CD4-positive, alpha-beta T cell treated with Interleukin-17A for 4 hours (primary cell): ENCODE measurements around the gene BRIP1.
"Not testable (repeated sequence)": the region's sequence is repeated elsewhere in the genome, so short reads cannot be mapped to it uniquely, and the experiment has no call there.

ENCODE experiments used
- DNase-seq: peaks from one replicate; pipeline ENCODE4 v3.0.0-alpha.2; 2020; ENCODE audit warnings: mixed read lengths

Gene BRIP1

DNA sequence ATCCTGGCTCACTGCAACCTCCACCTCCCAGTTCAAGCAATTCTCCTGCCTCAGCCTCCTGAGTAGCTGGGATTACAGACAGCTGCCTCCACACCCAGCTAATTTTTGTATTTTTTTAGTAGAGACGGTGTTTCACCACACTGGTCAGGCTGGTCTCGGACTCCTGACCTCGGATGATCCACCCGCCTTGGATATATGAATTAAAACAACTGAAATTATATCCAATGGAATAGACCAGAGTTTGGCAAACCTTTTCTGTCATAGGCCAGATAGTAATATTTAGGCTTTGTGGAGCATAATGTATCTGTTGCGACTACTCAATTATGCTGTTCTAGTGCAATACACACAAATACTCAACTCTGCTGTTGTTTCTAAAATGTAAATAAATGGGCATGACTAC, 178.5 kb downstream of the BRIP1 start:
- no peak for DNase-seq

DNA sequence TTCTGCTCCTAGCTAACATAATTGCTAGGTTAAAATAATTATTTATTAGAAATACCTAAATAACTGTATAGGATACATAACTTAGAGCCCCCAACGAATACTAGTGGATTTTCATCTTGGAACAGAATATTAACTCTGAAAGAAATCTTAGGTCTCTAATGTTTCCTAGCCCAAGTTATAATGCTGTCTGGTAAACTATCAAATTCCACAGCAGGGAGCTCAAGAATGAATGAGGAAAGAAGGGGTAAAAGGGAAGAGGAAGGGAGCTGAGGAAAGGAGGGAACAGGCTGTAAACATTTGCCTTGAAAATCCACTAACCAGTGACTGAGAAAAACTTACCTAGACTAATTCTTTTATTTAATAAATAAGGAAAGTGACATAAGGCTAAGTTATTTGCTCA, 179.2 kb downstream of the BRIP1 start:
- DNase-seq = no peak

DNA sequence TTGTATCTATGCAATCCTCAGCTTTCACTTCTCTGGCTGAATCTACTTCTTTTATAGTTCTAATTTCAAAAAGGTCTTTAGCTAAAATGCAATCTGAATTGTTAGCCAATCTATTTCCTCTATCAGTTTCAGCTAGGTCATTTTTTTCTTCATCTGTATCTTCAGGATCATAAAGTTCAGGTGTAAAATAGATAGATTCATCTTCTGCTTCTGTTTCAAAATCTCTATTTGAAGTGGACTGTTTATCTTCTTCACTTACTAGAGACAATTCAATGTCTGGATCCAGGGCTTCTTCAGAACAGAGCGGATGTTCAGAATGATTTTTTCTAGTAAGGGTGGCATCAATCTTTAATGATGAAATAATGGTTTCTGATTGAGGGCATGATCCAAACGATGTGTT, 179.9 kb downstream of the BRIP1 start:
- DNase-seq = no peak

DNA sequence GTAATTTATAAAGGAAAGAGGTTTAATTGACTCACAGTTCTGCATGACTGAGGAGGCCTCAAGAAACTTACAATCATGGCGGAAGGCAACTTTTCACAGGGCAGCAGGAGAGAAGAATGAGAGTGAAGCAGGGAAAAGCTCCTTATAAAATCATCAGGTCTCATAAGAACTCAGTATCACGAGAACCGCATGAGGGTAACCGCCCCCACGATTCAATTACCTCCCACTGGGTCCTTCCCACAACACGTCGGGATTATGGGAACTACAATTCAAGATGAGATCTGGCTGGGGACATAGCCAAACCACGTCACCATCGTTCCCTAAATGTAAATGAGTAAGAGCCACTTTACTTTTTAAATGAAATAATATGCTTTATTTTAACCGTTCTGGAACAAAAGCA, 182.4 kb downstream of the BRIP1 start:
- no peak for DNase-seq

DNA sequence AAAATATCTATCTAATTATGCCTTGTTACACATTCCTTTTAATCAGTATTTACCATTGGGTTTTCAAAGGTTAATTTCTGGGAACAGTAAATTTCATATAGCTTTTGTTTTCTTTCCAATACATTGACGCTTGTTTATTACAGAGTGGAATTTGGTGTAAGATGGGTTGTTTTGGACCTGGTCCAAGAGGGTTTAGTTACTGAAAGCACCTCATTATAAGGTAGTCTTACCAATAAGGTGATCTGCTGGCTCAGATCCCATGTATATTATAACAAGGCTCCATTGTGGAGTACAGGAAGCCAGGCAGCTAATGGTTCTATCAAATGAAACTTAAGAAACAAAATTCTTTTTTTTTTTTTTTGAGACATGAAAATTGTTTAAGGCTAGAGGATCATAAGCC, 185.0 kb downstream of the BRIP1 start:
- no peak for DNase-seq

DNA sequence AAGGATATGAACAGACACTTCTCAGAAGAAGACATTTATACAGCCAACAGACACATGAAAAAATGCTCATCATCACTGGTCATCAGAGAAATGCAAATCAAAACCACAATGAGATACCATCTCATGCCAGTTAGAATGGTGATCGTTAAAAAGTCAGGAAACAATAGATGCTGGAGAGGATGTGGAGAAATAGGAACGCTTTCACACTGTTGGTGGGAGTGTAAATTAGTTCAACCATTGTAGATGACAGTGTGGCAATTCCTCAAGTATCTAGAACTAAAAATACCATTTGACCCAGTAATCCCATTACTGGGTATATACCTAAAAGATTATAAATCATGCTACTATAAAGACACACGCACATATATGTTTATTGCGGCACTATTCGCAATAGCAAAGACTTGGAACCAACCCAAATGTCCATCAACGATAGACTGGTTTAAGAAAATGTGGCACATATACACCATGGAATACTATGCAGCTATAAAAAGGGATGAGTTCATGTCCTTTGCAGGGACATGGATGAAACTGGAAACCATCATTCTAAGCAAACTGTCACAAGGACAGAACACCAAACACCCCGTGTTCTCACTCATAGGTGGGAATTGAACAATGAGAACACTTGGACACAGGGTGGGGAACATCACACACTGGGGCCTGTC, 186.0 kb downstream of the BRIP1 start:
- not testable (repeated sequence) for DNase-seq

DNA sequence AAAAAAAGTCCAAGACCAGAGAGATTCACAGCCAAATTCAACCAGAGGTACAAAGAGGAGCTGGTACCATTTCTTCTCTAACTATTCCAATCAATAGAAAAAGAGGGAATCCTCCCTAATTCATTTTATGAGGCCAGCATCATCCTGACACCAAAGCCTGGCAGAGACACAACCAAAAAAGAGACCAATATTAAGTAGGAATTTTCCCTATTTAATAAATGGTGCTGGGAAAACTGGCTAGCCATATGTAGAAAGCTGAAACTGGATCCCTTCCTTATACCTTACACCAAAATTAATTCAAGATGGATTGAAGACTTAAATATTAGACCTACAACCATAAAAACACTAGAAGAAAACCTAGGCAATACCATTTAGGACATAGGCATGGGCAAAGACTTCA, 186.8 kb downstream of the BRIP1 start:
- DNase-seq = not testable (repeated sequence)

DNA sequence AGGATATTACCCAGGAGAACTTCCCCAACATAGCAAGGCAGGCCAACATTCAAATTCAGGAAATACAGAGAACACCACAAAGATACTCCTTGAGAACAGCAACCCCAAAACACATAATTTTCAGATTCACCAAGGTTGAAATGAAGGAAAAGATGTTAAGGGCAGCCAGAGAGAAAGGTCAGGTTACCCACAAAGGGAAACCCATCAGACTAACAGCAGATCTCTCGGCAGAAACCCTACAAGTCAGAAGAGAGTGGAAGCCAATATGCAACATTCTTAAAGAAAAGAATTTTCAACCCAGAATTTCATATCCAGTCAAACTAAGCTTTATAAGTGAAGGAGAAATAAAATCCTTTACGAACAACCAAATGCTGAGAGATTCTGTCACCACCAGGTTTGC, 188.7 kb downstream of the BRIP1 start:
- DNase-seq = not testable (repeated sequence)

DNA sequence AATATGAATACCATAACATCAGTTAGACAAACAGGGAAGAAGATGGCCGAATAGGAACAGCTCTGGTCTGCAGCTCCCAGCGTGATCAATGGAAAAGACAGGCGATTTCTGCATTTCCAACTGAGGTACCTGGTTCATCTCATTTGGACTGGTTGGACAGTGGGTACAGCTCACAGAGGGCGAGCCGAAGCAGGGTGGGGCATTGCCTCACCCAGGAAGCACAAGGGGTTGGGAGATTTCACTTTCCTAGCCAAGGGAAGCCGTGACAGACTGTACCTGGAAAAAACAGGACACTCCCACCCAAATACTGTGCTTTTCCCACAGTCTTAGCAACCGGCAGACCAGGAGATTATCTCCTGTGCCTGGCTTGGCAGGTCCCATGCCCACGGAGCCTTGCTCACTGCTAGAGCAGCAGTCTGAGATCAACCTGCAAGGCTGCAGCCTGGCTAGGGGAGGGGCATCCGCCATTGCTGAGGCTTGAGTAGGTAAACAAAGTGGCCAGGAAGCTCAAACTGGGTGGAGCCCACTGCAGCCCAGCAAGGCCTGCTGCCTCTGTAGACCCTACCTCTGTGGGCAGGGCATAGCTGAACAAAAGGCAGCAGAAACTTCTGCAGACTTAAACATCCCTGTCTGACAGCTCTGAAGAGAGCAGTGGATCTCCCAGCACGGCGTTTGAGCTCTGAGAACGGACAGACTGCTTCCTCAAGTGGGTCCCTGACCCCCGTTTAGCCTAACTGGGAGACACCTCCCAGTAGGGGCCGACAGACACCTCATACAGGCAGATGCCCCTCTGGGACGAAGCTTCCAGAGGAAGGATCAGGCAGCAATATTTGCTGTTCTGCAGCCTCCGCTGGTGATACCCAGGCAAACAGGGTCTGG, 190.1 kb downstream of the BRIP1 start:
- not testable (repeated sequence) for DNase-seq

DNA sequence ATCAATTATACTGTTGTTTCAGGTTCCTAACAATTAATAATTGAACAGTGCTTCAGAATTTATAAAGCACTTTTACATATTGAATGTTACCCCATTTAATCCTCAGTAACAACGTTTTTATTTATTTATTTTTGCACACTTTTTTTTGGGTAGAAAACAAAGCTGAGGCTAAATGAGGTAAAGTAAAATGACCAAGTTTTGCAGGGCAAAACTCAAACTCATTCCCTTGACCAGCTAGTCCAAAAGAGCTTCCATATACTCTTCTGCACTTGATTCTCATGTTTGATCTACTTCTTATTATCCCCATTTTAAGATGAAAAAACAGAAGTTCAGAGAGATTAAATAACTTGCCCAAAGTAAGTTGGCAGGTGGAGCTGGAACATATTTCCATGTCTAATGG, 191.2 kb downstream of the BRIP1 start:
- no peak for DNase-seq

DNA sequence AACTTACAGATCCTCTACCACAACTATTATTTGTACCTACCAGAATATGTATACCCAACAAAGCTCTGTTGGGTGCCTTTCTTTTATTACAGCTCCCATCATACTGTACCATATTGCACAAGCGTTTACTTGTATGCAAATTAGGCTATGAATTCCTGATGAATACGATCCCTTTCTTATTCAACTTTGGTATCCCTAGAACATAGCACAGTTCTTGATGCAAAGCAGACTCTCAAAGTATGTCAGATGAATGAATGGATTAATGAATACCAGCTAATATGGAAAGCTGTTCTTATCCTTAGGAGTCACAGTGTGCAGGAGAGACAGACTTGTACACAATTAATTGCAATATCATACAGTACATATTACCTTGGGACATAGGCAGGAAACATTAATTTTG, 192.6 kb downstream of the BRIP1 start:
- DNase-seq = no peak

DNA sequence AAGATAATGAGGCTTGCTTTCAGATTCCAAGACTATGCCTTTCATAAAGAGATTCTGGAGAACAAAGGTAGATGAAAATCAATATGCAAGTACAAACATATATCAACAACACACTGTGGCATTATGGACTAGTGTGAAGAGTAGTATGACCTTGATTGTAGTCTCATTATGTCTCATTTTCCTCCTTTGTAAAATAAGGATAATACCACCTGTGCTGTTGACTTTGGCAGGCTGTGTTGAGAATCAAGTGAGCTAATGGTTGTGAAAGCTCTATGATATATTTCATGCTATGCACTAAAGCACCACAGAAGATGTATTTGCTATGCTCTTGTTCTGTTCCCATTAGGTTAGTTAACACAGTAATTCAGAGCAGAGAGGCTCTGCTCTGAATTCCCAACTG, 193.8 kb downstream of the BRIP1 start:
- no peak for DNase-seq

DNA sequence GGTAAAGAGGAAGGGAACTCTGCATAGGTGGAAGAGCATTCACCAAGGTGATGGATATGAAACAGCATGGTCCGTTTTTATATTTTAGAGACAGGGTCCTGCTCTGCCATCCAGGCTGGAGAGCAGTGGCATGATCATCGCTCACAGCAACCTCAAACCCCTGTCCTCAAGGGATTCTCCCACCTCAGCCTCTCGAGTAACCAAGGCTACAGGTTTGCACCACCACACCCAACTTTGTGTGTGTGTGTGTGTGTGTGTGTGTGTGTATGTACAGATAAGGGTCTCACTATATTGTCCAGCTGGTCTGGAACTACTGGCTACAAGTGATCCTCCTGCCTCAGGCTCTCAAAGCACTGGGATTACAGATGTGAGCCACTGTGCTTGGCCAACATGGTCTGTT, 194.8 kb downstream of the BRIP1 start:
- no peak for DNase-seq

DNA sequence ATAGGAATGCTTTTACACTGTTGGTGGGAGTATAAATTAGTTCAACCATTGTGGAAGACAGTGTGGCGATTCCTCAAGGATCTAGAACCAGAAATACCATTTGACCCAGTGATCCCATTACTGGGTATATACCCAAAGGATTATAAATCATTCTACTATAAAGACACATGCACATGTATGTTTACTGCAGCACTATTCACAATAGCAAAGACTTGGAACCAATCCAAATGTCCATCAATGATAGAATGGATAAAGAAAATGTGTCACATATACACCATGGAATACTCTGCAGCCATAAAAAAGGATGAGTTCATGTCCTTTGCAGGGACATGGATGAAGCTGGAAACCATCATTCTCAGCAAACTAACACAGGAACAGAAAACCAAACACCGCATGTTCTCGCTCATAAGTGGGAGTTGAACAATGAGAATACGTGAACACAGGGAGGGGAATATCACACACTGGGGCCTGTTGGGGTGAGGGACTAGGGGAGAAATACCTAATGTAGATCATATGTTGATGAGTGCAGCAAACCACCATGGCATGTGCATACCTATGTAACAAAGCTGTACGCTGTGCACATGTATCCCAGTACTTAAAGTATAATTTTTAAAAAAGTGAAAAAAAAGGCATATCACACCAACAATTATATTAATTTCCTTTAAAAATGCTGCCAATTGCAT, 196.8 kb downstream of the BRIP1 start:
- not testable (repeated sequence) for DNase-seq

DNA sequence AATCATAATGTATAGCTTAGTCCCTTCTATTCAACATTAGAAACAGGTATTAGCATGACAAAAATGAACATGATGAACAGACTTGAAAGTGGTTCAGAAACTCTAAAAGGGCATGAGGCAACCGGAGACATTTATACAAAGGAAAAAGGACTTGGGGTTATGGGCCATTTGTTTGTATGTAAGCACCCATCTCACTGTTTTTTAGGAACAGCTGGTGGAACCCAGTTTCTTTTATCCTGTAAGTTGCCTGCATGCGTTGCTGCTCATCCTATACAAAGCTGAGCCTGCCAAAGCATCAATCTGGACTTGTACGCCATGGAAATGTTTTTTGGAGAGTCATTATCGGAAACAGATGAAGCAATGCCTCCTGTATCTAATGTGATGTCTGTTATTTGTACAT, 200.0 kb downstream of the BRIP1 start:
- no peak for DNase-seq

DNA sequence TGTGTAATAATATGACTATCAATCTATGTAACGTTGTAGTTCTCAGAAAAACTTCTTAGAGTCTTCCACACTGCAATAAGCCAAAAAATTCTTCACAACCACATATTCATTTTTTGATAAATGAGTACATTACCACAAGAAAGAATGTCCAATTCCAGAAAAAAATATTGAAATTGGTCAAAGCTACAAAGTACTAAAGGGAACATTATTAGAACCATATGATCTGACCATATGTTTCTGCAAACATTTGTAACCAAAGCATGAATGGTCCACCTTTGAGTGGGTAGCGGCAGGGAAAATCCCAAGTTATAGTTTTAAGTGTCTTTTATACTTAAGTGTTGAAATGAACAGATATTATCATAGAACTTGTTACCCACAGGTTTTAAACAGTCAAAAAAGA, 200.6 kb downstream of the BRIP1 start:
- no peak for DNase-seq

DNA sequence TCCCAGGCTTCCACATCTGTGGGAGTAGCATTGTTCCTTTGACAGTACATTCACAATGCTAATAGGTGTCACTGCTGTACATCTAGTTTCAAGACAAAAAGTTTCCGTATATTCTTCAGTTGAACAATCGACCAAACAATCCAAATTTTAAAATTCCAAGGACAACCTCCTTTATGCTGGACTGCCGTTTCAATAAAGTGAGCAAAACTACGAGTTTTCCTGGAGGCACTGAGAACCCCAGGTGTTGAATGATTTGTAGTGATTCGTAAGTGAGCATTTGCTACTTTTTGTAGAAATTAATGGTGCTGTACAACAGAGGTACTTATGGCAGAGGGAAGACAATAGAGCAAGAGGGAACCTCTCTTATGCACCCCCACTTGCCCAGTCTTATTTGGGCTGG, 201.1 kb downstream of the BRIP1 start:
- no peak for DNase-seq

DNA sequence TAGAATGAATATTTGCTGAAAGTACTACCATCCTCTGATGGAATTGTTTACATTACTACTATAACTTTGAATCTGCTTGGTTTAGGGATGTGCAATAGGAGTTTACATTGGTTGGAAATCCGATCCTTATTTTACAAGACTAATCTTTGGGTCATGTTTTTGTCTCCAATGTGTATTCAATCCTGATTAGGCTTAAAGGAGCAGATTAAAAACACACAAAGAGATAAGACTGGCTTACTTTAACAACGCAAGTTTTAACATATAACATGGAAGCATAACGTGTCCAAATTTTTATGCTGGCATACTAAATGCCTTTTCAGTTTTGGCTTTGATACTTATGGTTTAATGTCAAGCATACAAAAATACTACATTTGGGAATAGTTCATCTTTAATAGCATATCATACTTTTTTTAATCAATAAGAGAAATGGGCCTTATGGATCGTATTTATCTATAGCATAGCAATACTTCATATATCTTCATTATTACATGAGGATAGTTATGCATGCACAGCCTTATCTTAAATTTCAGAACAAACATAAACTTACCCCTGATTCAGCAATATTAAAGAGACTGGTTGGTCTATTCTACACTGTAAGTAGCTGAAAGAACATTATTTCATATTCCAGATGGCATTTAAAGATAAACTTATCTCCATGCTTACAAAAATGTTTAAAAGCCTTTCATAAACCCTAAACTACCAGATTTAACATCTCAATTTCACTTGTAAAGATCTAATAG, 202.4 kb downstream of the BRIP1 start:
- DNase-seq = no peak

DNA sequence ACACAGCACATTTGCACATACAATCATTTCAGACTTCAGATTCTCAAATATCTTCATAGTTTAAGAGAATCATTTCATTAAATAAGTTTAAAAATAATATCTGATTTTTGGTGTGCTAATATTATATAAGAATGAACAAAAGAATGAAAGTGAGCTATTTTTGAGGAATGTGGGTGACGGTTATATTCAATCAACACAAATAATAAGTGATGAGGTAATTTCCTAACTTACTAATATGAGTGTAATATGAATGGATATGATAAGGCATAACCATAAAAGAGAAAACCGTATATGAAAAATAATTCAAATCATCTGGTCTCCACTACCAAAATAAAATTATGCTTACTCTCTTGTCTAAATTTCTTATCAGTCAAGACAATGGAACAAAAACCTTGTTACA, 203.9 kb downstream of the BRIP1 start:
- DNase-seq = no peak

DNA sequence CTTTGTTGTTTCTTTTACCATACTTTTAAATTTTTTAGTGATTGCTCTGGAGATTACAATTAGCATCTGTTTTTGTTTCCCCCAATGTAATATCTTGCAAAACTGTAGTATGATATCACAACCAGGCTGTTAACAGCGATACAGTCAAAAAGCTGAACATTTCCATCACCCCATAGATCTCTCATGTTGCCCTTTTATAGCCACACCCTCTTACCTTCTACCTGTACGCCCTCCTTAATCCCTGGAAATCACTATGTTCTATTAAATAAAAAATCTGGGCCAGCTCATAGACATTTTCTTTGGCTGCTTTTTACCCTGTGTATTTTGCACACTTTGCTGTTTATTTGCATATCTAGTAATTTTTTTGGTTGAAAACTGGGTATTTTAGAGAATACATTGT, 205.1 kb downstream of the BRIP1 start:
- no peak for DNase-seq

DNA sequence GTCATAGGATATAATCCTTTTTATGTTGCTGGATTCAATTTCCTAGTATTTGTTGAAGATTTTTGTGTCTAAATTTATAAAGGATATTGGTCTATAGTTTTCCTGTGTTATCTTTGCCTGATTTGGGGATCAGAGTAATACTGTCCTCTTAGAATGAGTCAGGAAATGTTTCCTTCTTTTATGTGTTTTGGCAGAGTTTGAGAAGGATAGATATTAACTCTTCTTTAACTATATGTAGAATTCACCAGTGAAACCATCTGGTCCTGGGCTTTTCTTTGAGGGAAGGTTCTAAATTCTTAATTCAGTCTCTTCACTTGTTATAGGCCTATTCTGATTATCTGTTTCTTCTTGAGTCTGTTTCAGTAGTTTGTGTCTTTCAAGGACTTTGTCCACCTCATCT, 206.0 kb downstream of the BRIP1 start:
- DNase-seq = no peak

DNA sequence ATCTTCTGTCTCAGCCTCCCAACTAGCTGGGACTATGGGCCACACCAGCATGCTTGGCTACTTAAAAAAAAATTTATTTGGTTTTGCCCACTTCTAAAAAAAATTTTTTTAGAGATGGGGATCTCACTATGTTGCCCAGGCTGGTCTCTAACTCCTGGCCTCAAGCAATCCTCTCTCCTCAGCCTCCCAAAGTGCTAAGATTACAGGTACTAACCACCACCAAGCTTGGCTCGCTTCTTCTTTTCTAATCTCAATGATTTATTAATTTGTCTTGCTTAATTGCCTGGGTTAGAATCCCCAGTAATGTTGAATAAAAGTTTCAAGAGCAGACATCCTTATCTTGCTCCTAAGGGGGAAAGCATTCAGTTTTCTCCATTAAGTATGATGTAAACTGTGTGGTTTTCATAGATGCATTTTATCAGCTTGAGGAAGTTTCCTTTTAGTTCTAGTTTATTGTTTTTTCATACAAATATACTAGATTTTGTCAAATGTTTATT, 206.6 kb downstream of the BRIP1 start:
- DNase-seq = no peak

DNA sequence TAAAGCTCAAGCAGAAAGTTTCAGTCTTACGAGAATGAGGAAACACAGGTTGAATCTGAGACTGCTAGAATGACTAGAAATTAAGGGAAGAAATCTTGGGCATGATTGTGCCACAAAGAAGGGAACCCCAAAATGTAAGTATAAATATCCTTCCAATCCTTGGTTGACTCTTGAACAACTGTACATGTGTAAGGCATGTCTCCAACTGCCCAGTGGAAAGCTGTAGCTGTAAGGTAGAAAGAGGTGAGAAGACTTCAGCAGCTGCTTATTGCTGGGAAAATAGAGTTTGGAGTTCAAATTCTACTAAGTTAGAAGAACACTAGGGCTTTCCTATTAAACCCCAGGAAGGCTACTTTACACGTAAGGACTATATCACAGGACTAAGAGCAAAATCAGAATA, 212.6 kb downstream of the BRIP1 start:
- DNase-seq = no peak
